Nephron (organoid): ENCODE results near the gene PCDHGA6.

ENCODE experiments used
- H3K27ac Mint-ChIP-seq, 3 experiments: 2 replicates each; pipeline ENCODE4 v1.8.0; 2020; ENCODE audit warnings: mixed read lengths in 3 of 3, mild to moderate bottlenecking in 2 of 3, moderate library complexity in 1 of 3
- H3K27me3 Mint-ChIP-seq: 2 replicates; pipeline ENCODE4 v1.8.0; 2021; ENCODE audit warnings: low read depth, mild to moderate bottlenecking, moderate library complexity, mixed read lengths
- H3K36me3 Mint-ChIP-seq: 2 replicates; pipeline ENCODE4 v1.8.0; 2020; ENCODE audit warnings: low read depth, mixed read lengths
- H3K4me1 Mint-ChIP-seq: 2 replicates; pipeline ENCODE4 v1.8.0; 2020; ENCODE audit warnings: mixed read lengths
- H3K4me3 Mint-ChIP-seq, 3 experiments: 2 replicates each; pipeline ENCODE4 v1.8.0; 2020; ENCODE audit warnings: mild to moderate bottlenecking in 3 of 3, mixed read lengths in 3 of 3, moderate library complexity in 2 of 3
- H3K9me3 Mint-ChIP-seq: 2 replicates; pipeline ENCODE4 v1.8.0; 2020; ENCODE audit warnings: mixed read lengths
- CTCF ChIP-seq, 3 experiments: fragments of 200-600 bp; sonication (generic); IDR thresholded peaks; one replicate each; pipeline ENCODE4 v1.5.0; 2021; ENCODE audit warnings: antibody characterized with exemption in 3 of 3; ENCODE audit not compliant: unreplicated experiment in 3 of 3

Gene PCDHGA6

GRCh38 chr5:141356950-141357349, 16.7 kb upstream of the PCDHGA6 start:
- Mint-ChIP-seq H3K4me1 (no peaks in the 10 kb centered on the region), H3K9me3 (peaks cover 62% of the 10 kb centered on the region), H3K4me3 (no peak overlapping the region), H3K27me3 (peaks cover 4% of the 10 kb centered on the region), H3K27ac (no peak overlapping the region), H3K36me3 (peaks cover 42% of the 10 kb centered on the region)
- no peak for TF ChIP-seq CTCF (IDR thresholded peaks at IDR 0.05; ENCODE audit: unreplicated experiment in 3 of 3)

GRCh38 chr5:141359790-141360426, 13.8 kb upstream of the PCDHGA6 start, which contains the start of gene PCDHGB2:
TSS of gene PCDHGB2 (plus strand) at chr5:141359994. CDS start at chr5:141360136, 142 bp downstream.
- TF ChIP-seq CTCF (IDR thresholded peaks at IDR 0.05; ENCODE audit: unreplicated experiment in 3 of 3), result no peak
- Mint-ChIP-seq H3K36me3 (peaks cover 42% of the 10 kb centered on the region), H3K9me3 (peaks cover 72% of the 10 kb centered on the region), H3K27ac (no peak within 1 kb of the TSS), H3K27me3 (peaks cover 4% of the 10 kb centered on the region), H3K4me1 (no peaks in the 10 kb centered on the region), H3K4me3 (no peak within 1 kb of the TSS)

- H3K9me3 Mint-ChIP-seq, result peaks cover 74% of the 10 kb centered on the region
- TF ChIP-seq CTCF (IDR thresholded peaks at IDR 0.05; ENCODE audit: unreplicated experiment in 3 of 3), result no peak
- no peak overlapping the region for H3K4me3 Mint-ChIP-seq
- H3K4me1 Mint-ChIP-seq, result no peaks in the 10 kb centered on the region
- H3K27ac Mint-ChIP-seq, result no peak overlapping the region
- peaks cover 44% of the 10 kb centered on the region for H3K36me3 Mint-ChIP-seq
- peaks cover 4% of the 10 kb centered on the region for H3K27me3 Mint-ChIP-seq
Measured at GRCh38 chr5:141360685-141361084, 13.0 kb upstream of the PCDHGA6 start.

GRCh38 chr5:141362719-141363118, 11.0 kb upstream of the PCDHGA6 start:
- H3K36me3 Mint-ChIP-seq, result peaks cover 36% of the 10 kb centered on the region
- no peaks in the 10 kb centered on the region for H3K4me1 Mint-ChIP-seq
- H3K27ac Mint-ChIP-seq, result no peak overlapping the region
- no peak overlapping the region for H3K4me3 Mint-ChIP-seq
- TF ChIP-seq CTCF (IDR thresholded peaks at IDR 0.05; ENCODE audit: unreplicated experiment in 3 of 3), result no peak
- peaks cover 67% of the 10 kb centered on the region for H3K9me3 Mint-ChIP-seq
- no peaks in the 10 kb centered on the region for H3K27me3 Mint-ChIP-seq

GRCh38 chr5:141363952-141364660, 9.6 kb upstream of the PCDHGA6 start, which contains the start of gene PCDHGA5:
TSS of gene PCDHGA5 (plus strand) at chr5:141364162. CDS start at chr5:141364331, 169 bp downstream.
- H3K27ac Mint-ChIP-seq, result no peak within 1 kb of the TSS
- peaks cover 67% of the 10 kb centered on the region for H3K9me3 Mint-ChIP-seq
- H3K4me3 Mint-ChIP-seq, result no peak within 1 kb of the TSS
- no peaks in the 10 kb centered on the region for H3K27me3 Mint-ChIP-seq
- no peaks in the 10 kb centered on the region for H3K4me1 Mint-ChIP-seq
- peaks cover 32% of the 10 kb centered on the region for H3K36me3 Mint-ChIP-seq
- TF ChIP-seq CTCF (IDR thresholded peaks at IDR 0.05; ENCODE audit: unreplicated experiment in 3 of 3), result no peak
